Adipocyte (in vitro differentiated cells): ENCODE measurements around the gene ALG9.
A peak's percentile ranks its signal among the peaks of the same experiment; 100 is the strongest.

Source experiments
- DNase-seq: peaks from one replicate; pipeline ENCODE4 v3.0.0-alpha.2; 2015; ENCODE audit warnings: low read depth
- H3K27me3 ChIP-seq: replicated peaks from 2 replicates; pipeline ENCODE4 v1.7.0; 2013; ENCODE audit warnings: mild to moderate bottlenecking, low read length, moderate library complexity; ENCODE audit not compliant: control insufficient read depth, insufficient read depth
- H3K36me3 ChIP-seq: 2 replicates; pipeline ENCODE4 v1.7.0; 2013; ENCODE audit warnings: low read length, mild to moderate bottlenecking, moderate library complexity; ENCODE audit not compliant: control insufficient read depth, insufficient read depth, severe bottlenecking
- H3K4me1 ChIP-seq: 2 replicates; pipeline ENCODE4 v1.7.0; 2013; ENCODE audit warnings: mild to moderate bottlenecking, low read length, moderate library complexity; ENCODE audit not compliant: control insufficient read depth, insufficient read depth
- H3K4me3 ChIP-seq: 2 replicates; pipeline ENCODE4 v1.7.0; 2013; ENCODE audit warnings: mild to moderate bottlenecking, low read length, moderate library complexity
- H3K9ac ChIP-seq: 2 replicates; pipeline ENCODE4 v1.7.0; 2013; ENCODE audit warnings: mild to moderate bottlenecking, low read length, moderate library complexity
- H3K9me3 ChIP-seq: 2 replicates; pipeline ENCODE4 v1.7.0; 2013; ENCODE audit warnings: mild to moderate bottlenecking, low read length, moderate library complexity; ENCODE audit not compliant: control insufficient read depth

ALG9 gene

GRCh38 chr11:111762526-111762925, 108.9 kb downstream of the ALG9 start:
- no peaks in the 10 kb centered on the region for H3K27me3 ChIP-seq
- peaks cover 66% of the 10 kb centered on the region for H3K36me3 ChIP-seq
- DNase-seq: no peak
- no peaks in the 10 kb centered on the region for H3K9me3 ChIP-seq
- H3K9ac ChIP-seq: no peak overlapping the region
- H3K4me3 ChIP-seq: peak overlapping the region; percentile 95
- H3K4me1 ChIP-seq: peaks cover 41% of the 10 kb centered on the region

- Histone ChIP-seq H3K27me3 (no peaks in the 10 kb centered on the region), H3K36me3 (peaks cover 80% of the 10 kb centered on the region), H3K4me1 (peaks cover 31% of the 10 kb centered on the region), H3K9me3 (no peaks in the 10 kb centered on the region), H3K9ac (no peak overlapping the region), H3K4me3 (no peak overlapping the region)
- no peak for DNase-seq
Measured at GRCh38 chr11:111761036-111761435, 110.3 kb downstream of the ALG9 start.

- peaks cover 89% of the 10 kb centered on the region for H3K36me3 ChIP-seq
- no peak overlapping the region for H3K4me3 ChIP-seq
- H3K27me3 ChIP-seq: no peaks in the 10 kb centered on the region
- no peak for DNase-seq
- peaks cover 31% of the 10 kb centered on the region for H3K4me1 ChIP-seq
- H3K9me3 ChIP-seq: no peaks in the 10 kb centered on the region
- peak overlapping the region; percentile 16 for H3K9ac ChIP-seq
Measured at GRCh38 chr11:111759778-111760407, 111.5 kb downstream of the ALG9 start.

- Histone ChIP-seq H3K4me1 (peaks cover 30% of the 10 kb centered on the region), H3K27me3 (no peaks in the 10 kb centered on the region), H3K9me3 (no peaks in the 10 kb centered on the region), H3K36me3 (peaks cover 94% of the 10 kb centered on the region), H3K4me3 (no peak overlapping the region), H3K9ac (peak overlapping the region; percentile 16)
- no peak for DNase-seq
Measured at GRCh38 chr11:111759376-111759775, 112.0 kb downstream of the ALG9 start.

GRCh38 chr11:111756097-111756496, 115.3 kb downstream of the ALG9 start:
- Histone ChIP-seq H3K36me3 (peaks cover 96% of the 10 kb centered on the region), H3K4me3 (no peak overlapping the region), H3K9ac (no peak overlapping the region), H3K4me1 (peaks cover 11% of the 10 kb centered on the region), H3K9me3 (no peaks in the 10 kb centered on the region), H3K27me3 (no peaks in the 10 kb centered on the region)
- no peak for DNase-seq

GRCh38 chr11:111749646-111750045, 121.7 kb downstream of the ALG9 start:
- peaks cover 35% of the 10 kb centered on the region for H3K4me1 ChIP-seq
- H3K9me3 ChIP-seq: no peaks in the 10 kb centered on the region
- peaks cover 88% of the 10 kb centered on the region for H3K36me3 ChIP-seq
- no peaks in the 10 kb centered on the region for H3K27me3 ChIP-seq
- no peak overlapping the region for H3K4me3 ChIP-seq
- H3K9ac ChIP-seq: no peak overlapping the region
- no peak for DNase-seq

- Histone ChIP-seq H3K36me3 (peaks cover 88% of the 10 kb centered on the region), H3K4me1 (peaks cover 49% of the 10 kb centered on the region), H3K4me3 (no peak overlapping the region), H3K9me3 (no peaks in the 10 kb centered on the region), H3K9ac (peak overlapping the region; percentile 39), H3K27me3 (no peaks in the 10 kb centered on the region)
- no peak for DNase-seq
Measured at GRCh38 chr11:111748035-111748804, 123.2 kb downstream of the ALG9 start.

- no peaks in the 10 kb centered on the region for H3K27me3 ChIP-seq
- H3K4me1 ChIP-seq: peaks cover 50% of the 10 kb centered on the region
- peaks cover 88% of the 10 kb centered on the region for H3K36me3 ChIP-seq
- DNase-seq: peak; percentile 67
- H3K9me3 ChIP-seq: no peaks in the 10 kb centered on the region
- H3K9ac ChIP-seq: peak overlapping the region; percentile 86
- H3K4me3 ChIP-seq: peak overlapping the region; percentile 68
Measured at GRCh38 chr11:111745719-111746504, 125.5 kb downstream of the ALG9 start.

- H3K27me3 ChIP-seq: no peaks in the 10 kb centered on the region
- H3K4me1 ChIP-seq: peaks cover 56% of the 10 kb centered on the region
- DNase-seq: no peak
- peaks cover 86% of the 10 kb centered on the region for H3K36me3 ChIP-seq
- H3K4me3 ChIP-seq: no peak overlapping the region
- no peaks in the 10 kb centered on the region for H3K9me3 ChIP-seq
- peak overlapping the region; percentile 21 for H3K9ac ChIP-seq
Measured at GRCh38 chr11:111743700-111744099, 127.7 kb downstream of the ALG9 start.

GRCh38 chr11:111741751-111742150, 129.6 kb downstream of the ALG9 start:
- Histone ChIP-seq H3K27me3 (no peaks in the 10 kb centered on the region), H3K4me3 (no peak overlapping the region), H3K36me3 (peaks cover 77% of the 10 kb centered on the region), H3K9me3 (no peaks in the 10 kb centered on the region), H3K4me1 (peaks cover 64% of the 10 kb centered on the region), H3K9ac (no peak overlapping the region)
- DNase-seq: no peak

- peaks cover 63% of the 10 kb centered on the region for H3K36me3 ChIP-seq
- H3K4me1 ChIP-seq: peaks cover 65% of the 10 kb centered on the region
- DNase-seq: no peak
- H3K4me3 ChIP-seq: no peak overlapping the region
- no peaks in the 10 kb centered on the region for H3K27me3 ChIP-seq
- peak overlapping the region; percentile 95 for H3K9ac ChIP-seq
- H3K9me3 ChIP-seq: no peaks in the 10 kb centered on the region
Measured at GRCh38 chr11:111739299-111739698, 132.1 kb downstream of the ALG9 start.
